Epidermal melanocyte (primary cell): ENCODE data around the gene HPCAL4.

Experiments
- DNase-seq: peaks from one replicate; pipeline ENCODE4 v3.0.0; 2011; ENCODE audit warnings: low spot score; ENCODE audit not compliant: insufficient read length

HPCAL4 gene

DNA sequence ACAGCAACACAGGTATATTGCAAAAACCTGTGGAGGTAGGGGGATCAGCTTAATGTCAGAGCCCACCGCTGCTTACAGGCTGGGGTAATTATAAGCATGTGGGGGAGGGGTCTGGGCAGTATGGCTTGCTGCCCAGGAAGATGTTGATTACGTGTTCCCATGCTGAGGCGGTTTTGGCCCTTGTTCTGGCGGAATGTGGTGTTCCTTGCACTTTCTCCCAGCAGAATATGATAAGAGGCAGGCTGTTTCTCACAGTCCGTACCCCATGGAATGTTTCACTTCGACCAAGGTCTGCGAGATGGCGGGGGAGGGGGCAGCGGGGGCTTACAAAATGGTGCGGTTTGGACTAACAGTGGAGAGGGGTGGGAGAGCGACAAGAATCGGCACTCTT lies 9.8 kb upstream of the HPCAL4 start:
- DNase-seq, result no peak

- DNase-seq, result no peak
Measured at GRCh38 chr1:39700348-39700747, 9.1 kb upstream of the HPCAL4 start.

GRCh38 chr1:39699419-39699818 lies 8.2 kb upstream of the HPCAL4 start:
- no peak for DNase-seq

DNA sequence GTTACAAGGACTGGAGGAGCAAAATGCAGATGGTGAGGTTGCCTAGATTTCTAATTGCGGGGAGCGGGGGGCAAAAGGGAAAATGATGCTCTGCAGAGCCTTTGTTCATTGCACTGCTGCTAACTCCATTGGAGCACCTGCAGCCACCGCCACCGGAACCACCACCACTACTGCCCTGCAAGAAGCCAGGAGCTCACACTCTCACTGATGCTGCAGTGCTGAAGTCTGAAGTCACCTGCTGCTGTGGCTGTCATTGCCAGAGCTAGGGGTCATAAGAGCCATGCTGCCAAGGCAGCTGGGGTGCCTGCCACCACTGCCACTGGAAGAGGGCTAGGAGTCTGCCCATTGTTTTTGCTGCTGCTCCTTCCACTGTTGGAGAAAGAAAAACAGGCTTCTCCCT lies 7.3 kb upstream of the HPCAL4 start:
- DNase-seq, result no peak

DNA sequence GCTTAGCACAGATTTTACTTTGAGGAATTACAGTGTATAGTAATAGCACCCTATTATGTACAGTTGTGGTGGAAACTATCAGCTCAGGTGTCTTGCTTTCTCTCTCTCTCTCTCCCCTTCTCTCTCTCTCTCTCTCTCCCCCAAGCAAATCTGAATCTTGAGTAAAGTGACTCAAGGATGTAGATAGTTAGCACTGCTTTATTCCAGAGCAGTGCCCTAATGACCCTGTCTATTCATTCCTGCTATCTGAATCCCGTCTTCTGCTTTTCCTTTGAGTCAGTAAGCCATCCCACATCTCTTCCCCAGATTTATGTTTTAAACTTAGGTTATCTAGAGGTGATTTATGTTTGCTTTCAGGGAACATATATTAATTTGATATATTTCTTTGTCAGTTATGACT lies 5.2 kb upstream of the HPCAL4 start:
- DNase-seq, result no peak

- no peak for DNase-seq
Measured at GRCh38 chr1:39695016-39695415, 3.8 kb upstream of the HPCAL4 start.

DNA sequence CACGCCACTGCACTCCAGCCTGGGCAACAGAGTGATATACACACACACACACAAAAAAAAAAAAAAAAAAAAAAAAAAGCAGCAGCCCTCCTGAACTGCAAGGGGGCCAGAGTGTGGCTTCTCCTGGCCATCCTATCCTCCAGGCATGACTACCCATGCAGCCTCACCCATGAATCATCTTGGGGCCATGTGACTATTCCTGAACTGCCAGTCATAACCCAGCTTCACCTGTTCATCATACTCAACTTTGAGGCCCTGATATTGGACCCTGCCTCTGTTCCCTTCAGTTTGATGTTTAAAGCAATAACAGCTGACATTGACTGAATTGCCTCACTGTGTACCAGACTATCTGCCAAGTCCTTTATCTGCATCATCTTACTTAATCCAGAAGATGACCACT lies 2.8 kb upstream of the HPCAL4 start:
- DNase-seq, result no peak

DNA sequence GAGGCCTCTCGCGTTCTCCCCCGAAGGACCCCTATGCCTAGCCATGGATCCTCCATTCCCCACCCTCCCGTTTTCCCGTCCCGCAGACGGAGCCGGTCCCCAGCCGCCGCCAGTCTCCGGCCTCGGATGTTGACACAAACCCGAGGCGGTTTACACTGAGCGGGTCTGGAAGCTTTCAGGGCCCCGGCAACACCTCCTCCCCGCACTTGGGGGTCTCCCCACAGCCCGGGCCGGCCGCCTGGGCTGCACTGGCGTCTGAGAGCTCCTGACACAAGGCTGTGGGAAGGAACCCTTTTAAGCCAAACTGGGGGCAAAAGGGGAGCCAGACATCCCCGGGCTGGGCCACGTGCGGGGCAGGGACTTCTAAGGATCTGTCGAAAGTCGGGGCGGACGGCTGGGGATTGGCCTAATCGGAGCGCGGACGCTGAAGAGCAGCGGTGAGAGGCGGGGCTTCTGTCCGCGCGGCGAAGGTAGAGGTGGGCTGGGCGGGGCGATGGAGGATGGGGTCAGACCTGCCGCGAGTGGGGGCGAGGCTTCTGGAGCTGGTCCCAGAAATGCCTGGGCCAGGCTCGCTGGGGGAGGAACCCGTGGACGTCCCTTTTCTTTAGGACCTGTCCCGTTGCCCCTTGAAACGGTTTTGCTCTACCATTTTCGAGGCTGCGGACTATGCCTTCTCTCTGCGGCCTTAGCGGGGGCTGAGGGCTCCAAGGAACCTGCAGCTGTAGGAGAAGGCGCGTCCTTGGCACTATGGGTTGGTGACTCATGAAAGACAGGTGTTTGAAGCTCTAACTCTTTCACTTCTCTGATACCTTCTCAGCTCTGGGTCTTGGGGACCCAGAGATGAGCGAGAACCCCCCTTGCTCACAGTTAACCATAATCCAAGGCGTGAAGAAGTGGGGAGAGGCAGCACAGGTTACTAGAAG lies 1.2 kb upstream of the HPCAL4 start:
- no peak for DNase-seq

- DNase-seq, result no peak
Measured at GRCh38 chr1:39690794-39691382, 345 bp downstream of the HPCAL4 start.

DNA sequence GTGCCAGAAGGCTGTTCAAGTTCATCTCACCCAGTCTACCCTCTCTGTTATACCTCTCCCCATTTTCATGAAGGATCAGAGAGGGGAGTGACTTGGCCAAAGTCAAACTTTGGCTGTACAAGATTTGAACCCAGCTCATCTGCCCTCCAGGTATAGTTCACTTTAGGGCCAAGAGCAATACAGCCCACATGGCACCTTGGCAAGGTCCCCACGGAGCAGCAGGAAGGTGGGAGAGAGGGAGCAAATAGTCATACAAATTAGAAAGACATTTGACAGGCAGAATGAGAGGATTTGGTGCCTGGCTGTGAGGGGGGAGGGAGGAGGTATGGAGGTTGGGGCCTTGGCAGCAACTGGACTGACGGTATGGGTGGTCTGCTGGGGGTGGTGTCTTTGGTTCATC lies 1.0 kb downstream of the HPCAL4 start:
- no peak for DNase-seq

- DNase-seq, result no peak
Measured at GRCh38 chr1:39689635-39690034, 1.6 kb downstream of the HPCAL4 start.

GRCh38 chr1:39689214-39689613 lies 2.0 kb downstream of the HPCAL4 start:
- DNase-seq, result no peak

DNA sequence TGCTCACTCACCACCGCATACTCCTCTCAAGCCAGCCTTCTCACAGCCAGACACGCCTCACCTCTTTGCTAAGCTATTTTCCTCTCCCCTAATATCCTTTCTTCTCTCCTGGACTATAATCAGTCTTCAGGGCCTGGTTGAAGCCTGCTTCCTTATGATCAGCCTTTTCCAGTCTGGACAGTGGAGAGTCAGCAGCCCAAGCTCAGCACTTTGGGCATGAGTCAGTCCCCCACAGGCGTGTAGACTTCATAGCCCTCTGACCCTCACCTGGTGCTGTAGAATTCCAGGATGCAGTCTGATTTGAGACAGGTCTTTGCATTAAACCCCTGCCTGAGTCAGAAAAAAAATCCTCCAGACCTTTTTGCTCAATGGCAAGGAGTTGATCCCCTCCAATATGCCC lies 2.5 kb downstream of the HPCAL4 start:
- no peak for DNase-seq

- no peak for DNase-seq
Measured at GRCh38 chr1:39687243-39687642, 4.0 kb downstream of the HPCAL4 start.

DNA sequence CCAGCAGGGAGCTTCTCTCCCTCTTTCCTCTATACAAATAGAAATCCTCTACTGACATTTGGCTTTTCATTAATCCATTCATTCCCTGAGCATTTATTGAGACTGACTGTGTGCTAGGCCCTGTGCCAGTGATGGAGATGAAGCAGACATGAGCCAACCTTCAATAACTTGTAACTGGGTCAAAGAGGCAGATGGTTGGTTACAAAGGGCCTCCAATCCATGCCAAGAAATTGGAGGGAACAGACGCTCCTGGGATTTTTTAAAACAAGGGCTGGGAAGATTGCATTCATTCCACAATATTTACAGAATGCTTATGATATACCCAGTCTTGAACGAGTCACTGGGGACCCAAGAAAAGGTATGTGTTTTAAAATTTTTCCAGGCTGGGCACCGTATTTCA lies 6.2 kb downstream of the HPCAL4 start:
- no peak for DNase-seq

- no peak for DNase-seq
Measured at GRCh38 chr1:39684313-39684664, 6.9 kb downstream of the HPCAL4 start.

GRCh38 chr1:39683591-39684312 lies 7.5 kb downstream of the HPCAL4 start:
- no peak for DNase-seq

DNA sequence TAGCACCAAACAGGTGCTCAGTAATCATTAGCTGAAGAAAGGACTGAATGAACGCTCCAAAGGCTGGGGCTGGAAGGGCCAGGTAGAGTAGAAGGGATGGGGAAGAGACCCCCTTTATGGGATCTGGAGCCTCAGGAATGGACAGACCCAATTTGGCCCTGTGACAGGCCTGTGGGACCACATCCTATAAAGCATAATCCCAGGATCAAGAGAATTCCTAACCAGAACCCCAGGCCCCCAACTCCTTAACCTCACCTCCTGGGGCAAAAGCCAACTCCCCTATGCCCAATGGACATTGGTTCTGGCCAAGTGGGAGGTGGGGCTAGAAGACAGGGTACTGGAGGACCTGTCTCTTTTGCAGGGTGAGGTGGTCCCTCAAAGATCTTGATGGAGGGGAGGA lies 9.2 kb downstream of the HPCAL4 start:
- DNase-seq, result no peak

GRCh38 chr1:39681294-39681693 lies 9.9 kb downstream of the HPCAL4 start:
- no peak for DNase-seq

GRCh38 chr1:39680751-39681150 lies 10.5 kb downstream of the HPCAL4 start:
- no peak for DNase-seq

- DNase-seq, result no peak
Measured at GRCh38 chr1:39679821-39680220, 11.4 kb downstream of the HPCAL4 start.

- no peak for DNase-seq
Measured at GRCh38 chr1:39678889-39679288, 12.3 kb downstream of the HPCAL4 start.

DNA sequence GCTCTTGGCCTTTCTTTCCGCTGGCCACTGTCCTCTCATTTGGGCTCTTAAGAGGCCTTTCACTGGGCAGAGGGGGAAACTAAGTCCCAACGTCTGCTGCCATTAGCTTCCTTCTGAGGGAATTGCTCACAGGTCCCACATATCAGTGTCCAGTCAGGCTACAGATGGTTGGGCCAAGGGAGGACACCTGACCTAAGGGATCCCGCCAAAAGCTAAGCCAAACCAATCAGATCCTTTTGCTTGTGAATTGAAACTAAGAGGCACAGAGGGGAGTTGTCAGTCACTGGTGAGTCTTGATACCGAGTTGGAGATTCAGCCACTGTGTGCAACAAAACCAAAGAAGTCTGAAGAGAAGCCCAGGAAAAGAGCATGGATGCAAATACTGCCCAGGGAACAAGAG lies 13.6 kb downstream of the HPCAL4 start:
- no peak for DNase-seq
